HG02938 (cell line): ENCODE measurements around the gene CCDC57.

ENCODE experiments used
- ATAC-seq: cut with Tn5 transposase; IDR thresholded peaks from one replicate; pipeline ENCODE4 v1.9.1; 2021; ENCODE audit warnings: mild to moderate bottlenecking, moderate library complexity; ENCODE audit not compliant: unreplicated experiment

Gene CCDC57

GRCh38 chr17:82064433-82065192 lies 148.0 kb downstream of the CCDC57 start:
- no peak for ATAC-seq

GRCh38 chr17:82063424-82064415 lies 148.9 kb downstream of the CCDC57 start:
- ATAC-seq = no peak

- no peak for ATAC-seq
These were observed 149.7 kb downstream of the CCDC57 start for GRCh38 chr17:82062984-82063368.

DNA sequence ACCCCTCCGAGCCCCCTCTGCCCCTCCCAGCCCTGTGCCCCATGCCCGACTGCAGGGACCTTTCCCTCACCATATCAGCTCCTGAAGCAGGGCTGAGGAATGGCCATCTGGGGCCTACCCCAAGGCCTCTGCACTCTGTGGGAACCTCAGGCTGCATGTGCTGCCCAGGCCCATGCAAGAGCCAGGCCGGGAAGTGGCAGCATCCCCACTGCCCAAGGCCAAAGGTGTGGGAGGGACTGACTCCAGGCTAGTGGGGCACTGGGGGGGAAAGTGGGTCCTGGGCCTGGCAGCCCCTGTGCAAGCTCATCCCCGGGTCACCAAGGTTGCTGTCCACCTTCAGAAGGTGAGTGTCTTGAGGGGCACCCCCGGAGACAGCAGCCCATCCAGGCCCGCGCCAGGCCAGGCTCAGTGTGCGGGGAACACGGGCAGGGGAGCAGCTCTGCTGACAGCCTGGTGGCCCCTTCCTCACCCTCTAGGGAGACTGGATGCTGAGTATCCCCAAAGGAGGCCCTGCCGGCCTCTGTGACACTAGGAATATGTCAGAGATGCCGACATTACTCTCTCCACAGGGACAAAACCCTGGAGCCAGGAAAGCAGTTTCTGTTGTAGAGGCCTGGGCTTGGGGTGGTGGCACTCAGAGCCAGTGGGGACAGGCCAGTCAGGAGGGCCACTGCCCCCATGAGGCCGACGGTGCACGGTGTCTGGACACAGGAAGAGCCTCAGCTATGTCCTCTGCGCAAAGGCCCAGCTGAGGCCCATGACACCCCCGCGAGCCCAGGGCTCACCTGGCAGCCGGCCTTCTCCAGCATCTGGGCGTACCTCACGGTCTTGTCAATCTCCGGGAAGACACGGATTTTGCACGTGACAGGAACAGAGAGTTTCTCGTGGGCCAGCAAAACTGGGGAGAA lies 150.3 kb downstream of the CCDC57 start:
- no peak for ATAC-seq

DNA sequence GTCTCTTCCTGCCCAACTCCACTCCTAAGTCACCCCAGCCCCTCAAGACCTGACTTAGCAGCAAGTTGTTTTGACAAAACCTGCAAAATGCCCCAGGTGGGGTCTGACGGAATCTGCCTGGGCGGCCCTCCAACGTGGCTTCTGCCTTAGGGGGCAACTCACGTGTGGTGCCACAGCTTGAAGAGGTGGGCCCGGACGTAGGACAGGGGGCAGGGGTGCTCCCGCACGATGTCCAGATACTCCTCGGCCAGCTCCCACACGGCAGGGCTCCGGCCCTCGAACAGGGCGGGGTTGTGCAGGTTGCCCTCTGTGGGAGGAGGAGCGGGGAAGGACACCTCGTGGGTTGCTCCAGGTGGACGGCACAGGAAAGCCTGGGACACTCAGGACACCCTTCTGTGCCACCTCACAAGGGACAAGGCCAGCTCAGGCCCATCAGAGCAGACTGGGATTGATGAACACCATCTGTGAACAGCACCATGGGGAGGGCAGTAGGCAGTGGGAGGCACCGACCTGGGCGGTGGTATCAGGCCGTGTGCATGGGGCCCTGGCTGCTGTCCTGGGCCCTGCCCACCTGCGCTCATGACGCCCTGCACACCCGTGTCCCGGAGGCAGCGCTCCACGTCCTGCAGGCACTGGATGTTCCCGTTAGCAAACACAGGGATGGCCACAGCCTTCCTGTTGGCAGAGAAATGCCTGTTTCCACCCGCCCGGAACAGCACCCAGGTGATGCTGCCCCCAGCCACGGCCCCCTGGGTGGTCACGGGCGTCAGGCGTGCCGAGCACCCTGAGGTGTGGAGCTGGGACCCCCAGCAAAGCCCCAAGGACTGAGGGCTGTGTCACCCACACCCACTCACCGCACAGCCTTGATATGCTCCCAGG lies 151.4 kb downstream of the CCDC57 start:
- no peak for ATAC-seq

DNA sequence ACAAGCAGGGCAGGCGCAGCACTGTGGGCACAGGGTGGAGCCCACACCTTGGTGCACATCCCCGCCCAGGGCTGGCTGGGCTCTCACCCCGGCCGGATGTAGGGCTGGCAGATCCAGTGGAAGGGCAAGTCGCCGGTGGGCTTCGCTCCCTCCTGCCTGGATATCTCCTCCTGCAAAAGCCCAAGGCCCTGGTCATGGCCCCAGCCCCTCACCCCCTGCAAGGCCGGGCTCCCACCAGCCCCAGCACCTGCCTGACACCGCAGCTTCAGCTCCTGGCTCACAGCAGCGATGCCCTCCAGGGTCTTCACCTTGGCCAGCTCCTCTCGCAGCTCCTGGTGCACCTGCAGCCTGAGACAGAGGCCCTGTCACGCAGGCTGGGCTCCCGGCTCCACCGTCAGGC lies 152.0 kb downstream of the CCDC57 start:
- no peak for ATAC-seq

DNA sequence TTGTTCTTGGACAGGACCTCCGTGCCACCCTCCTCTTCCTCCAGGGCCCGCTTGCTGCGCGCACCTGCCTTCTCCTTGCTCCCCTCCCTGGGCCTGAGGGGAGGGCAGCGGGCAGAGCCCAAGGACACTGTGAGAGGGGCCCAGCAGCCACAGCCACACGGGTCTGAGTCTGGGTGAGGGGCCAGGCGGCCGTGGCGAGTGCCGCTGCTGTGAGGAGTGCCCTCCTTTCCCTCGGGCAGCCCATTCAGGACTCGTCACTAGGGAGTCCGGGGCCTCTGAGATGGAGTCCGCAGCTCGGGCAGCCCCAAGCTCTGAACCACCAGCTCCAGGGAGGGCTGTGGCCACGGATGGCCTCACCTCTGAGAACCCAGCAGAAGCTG lies 152.7 kb downstream of the CCDC57 start:
- ATAC-seq = no peak

DNA sequence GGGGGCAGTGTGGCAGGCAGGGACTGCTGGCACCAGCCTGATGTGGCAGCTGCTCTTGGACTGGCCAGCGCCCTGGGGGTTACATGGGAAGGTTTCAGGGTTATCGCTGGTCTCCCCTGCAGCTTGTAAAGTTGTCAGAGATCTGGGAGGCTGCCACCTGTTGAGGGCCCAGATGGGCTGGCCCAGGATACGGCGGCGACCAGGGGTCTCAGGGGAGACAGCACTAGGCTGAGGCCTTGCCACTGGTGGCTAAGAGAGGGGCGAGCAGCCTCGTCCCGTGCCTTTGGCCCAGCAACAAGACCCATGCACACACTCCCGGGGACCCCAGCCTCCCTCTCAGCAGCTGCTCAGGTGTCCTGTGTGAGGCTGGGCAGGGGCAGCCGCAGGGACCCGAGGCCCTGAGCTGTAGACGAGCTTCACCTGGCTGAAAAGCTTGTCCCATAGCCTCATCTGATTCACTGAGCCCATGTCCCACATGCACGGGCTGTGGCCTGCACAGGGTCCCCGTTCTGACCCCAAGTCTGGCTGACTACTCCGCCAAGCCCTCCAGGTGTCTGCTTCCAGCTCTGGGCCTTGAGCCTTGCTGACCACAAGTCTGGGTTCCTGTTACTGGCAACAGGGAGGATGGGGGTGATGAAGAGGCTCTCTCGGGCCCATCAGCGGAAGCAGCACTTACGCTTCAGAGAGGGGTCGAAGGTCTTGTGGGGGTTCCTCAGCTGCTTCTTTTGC lies 153.2 kb downstream of the CCDC57 start:
- ATAC-seq = no peak

DNA sequence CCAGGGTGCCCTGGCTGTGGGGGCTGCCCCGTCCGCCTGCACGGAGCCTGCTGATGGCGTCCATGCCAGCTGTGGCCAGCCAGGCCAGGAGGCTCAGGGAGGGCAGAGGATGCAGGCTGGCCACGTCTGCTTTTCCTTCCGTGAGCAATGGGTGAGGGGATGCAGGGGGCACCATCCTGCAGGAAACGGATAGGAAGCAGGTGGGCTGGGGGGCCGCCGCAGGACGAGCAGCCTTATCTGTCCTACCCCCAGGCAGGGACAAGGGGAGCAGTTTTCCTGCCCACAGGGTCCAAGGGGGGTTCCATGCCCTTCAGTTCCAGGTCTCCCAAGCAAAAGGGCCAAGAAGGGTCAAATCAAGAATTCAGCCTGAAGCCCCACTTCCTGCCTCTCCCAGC lies 153.8 kb downstream of the CCDC57 start:
- no peak for ATAC-seq

- ATAC-seq = no peak
These were observed 154.3 kb downstream of the CCDC57 start for GRCh38 chr17:82058230-82058854.

DNA sequence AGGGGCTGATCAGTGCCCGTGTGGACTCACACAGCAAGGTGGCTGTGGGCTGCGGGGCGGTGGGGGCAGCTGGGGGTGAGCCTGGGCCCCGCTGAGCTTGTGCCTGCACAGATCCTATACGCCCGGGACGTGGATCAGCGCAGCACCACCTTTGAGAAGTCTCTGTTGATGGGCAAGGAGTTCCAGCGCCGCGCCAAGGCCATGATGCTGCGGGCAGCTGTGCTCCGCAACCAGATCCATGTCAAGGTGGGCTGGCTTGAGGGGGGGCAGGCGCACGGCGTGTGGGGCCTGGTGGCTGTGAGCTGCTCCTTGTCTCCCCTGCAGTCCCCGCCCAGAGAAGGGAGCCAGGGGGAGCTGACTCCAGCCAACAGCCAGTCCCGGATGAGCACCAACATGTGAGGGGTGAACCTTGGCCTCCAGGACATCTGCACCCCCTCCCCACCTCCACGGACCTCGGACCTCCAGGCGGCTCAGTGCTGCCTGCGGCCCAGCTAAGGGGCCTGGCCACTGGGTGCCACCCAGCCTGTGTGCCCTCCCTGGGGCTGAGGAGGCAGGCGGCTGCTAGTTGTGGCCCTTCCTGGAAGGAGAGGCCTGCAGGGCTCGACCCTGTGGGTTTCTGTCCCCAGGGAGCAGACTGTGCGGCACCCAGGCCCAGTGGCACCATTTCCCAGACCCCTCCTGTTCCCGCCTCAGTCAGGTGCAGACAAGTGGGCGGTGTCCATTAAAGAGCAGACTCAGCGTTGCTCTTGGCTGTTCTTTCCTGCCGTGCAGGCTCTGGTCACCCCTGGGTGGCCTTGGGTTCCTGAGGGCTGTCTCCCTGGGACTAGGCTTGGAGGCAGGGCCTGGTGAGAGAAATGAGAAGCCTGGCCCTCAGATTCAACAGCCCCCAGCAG lies 155.7 kb downstream of the CCDC57 start:
- ATAC-seq = no peak

DNA sequence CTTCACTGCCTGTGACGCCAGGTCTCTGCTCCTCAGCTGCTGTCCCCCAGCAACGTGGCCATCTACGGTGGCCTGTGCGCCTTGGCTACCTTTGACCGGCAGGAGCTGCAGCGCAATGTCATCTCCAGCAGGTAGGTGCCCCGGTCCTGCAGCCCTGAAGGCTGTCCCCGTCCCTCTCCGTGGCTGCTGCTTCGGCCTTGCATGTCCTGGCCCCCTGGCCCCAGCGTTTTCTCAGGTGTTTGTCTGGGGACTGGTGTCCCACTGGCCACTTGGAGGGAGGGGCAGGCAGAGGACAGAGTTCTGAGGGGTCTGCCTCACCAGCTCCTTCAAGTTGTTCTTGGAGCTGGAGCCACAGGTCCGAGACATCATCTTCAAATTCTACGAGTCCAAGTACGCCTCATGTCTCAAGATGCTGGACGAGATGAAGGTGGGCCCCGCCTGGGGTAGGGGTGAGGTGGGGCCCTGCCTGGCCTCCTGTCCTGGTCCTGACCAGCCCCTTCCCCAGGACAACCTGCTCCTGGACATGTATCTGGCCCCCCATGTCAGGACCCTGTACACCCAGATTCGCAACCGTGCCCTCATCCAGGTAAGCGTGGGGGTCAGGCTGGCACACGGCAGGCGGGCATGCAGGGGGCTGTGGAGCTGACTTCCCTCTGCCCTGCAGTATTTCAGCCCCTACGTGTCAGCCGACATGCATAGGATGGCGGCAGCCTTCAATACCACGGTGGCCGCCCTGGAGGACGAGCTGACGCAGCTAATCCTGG lies 156.5 kb downstream of the CCDC57 start:
- no peak for ATAC-seq

- ATAC-seq = no peak
These were observed 157.3 kb downstream of the CCDC57 start for GRCh38 chr17:82055023-82055964.

- no peak for ATAC-seq
These were observed 158.2 kb downstream of the CCDC57 start for GRCh38 chr17:82054351-82055022.

GRCh38 chr17:82053556-82054263 lies 158.9 kb downstream of the CCDC57 start:
- no peak for ATAC-seq
